Measurements from ENCODE around the gene ALG5. TPM values are rescaled to one million over a fixed set of nuclear protein-coding genes. Genes with fewer than 3 reads are reported as not detected.

Gene ALG5
- total RNA-seq, 1 experiment from 2014 or later = 27.0 TPM

- DNase-seq = no peak
- no CpG with 5 or more reads among the region's 1 CpG for WGBS (ENCODE audit: extremely low coverage, insufficient read length, low lambda C conversion rate)
- no peaks in the 10 kb centered on the region for H4K20me1 ChIP-seq (ENCODE audit: control insufficient read depth, insufficient read depth, insufficient read length)
- no peak overlapping the region for H4K91ac ChIP-seq (ENCODE audit: insufficient read length, low read depth, low read length)
- H2BK15ac ChIP-seq (ENCODE audit: low read depth, low read length) = no peak overlapping the region
- Mint-ChIP-seq H3K9me3 (no peaks in the 10 kb centered on the region), H3K27me3 (ENCODE audit: low read depth) (no peaks in the 10 kb centered on the region), H3K4me3 (no peak overlapping the region), H3K36me3 (ENCODE audit: insufficient read depth in 1 of 3, low read depth in 3 of 3) (peaks cover 21 to 46% (median 35%) of the 10 kb centered on the region in 3 experiments), H3K27ac (no peak overlapping the region), H3K4me1 (no peaks in the 10 kb centered on the region)
- no peaks in the 10 kb centered on the region for H3K9me3 ChIP-seq (ENCODE audit: control insufficient read depth, low read depth, low read length)
- H3T11ph ChIP-seq (ENCODE audit: low read length) = no peak overlapping the region
- TF ChIP-seq, protein P1, sequence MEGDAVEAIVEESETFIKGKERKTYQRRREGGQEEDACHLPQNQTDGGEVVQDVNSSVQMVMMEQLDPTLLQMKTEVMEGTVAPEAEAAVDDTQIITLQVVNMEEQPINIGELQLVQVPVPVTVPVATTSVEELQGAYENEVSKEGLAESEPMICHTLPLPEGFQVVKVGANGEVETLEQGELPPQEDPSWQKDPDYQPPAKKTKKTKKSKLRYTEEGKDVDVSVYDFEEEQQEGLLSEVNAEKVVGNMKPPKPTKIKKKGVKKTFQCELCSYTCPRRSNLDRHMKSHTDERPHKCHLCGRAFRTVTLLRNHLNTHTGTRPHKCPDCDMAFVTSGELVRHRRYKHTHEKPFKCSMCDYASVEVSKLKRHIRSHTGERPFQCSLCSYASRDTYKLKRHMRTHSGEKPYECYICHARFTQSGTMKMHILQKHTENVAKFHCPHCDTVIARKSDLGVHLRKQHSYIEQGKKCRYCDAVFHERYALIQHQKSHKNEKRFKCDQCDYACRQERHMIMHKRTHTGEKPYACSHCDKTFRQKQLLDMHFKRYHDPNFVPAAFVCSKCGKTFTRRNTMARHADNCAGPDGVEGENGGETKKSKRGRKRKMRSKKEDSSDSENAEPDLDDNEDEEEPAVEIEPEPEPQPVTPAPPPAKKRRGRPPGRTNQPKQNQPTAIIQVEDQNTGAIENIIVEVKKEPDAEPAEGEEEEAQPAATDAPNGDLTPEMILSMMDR (conservative IDR thresholded peaks at IDR 0.05) = no peak
- no peak overlapping the region for H3K23ac ChIP-seq (ENCODE audit: insufficient read length, low read depth, low read length)
- no peak overlapping the region for H3K4ac ChIP-seq (ENCODE audit: low read depth, low read length)
- no peak overlapping the region for H3K14ac ChIP-seq (ENCODE audit: insufficient read depth, low read length)
- no peaks in the 10 kb centered on the region for H3K23me2 ChIP-seq (ENCODE audit: insufficient read length, low read depth, low read length, poor library complexity, severe bottlenecking)
- no peaks in the 10 kb centered on the region for H3K79me2 ChIP-seq (ENCODE audit: insufficient read depth, low read length)
- H3K79me1 ChIP-seq (ENCODE audit: insufficient read depth, low read depth, low read length, poor library complexity, severe bottlenecking) = peaks cover 3% of the 10 kb centered on the region
- no peak overlapping the region for H4K8ac ChIP-seq (replicated peaks; ENCODE audit: insufficient read length, low read depth, low read length)
- no peak overlapping the region for H3K4me2 ChIP-seq (ENCODE audit: insufficient read depth, insufficient read length, low read length)
- H3K9ac ChIP-seq (ENCODE audit: extremely low read depth, insufficient read length, low read length) = no peak overlapping the region
- H3K4me1 ChIP-seq (ENCODE audit: insufficient read depth, low read length) = no peaks in the 10 kb centered on the region
- H3K18ac ChIP-seq (ENCODE audit: insufficient read length, low read depth, low read length) = no peak overlapping the region
- H3K56ac ChIP-seq (ENCODE audit: insufficient read length, low read depth, low read length) = no peak overlapping the region
- no peak overlapping the region for H3K27ac ChIP-seq (ENCODE audit: insufficient read length, low read depth, low read length)
- H2BK120ac ChIP-seq (ENCODE audit: low read depth, low read length, poor library complexity, severe bottlenecking) = no peak overlapping the region
- no peak overlapping the region for H2BK12ac ChIP-seq (ENCODE audit: insufficient read length, low read depth, low read length)
- no peak overlapping the region for H2AK5ac ChIP-seq (ENCODE audit: insufficient read length, low read length)
- H2BK5ac ChIP-seq (ENCODE audit: insufficient read length, low read length) = no peak overlapping the region
- H4K5ac ChIP-seq (ENCODE audit: insufficient read length, low read depth, low read length) = no peak overlapping the region
- no peaks in the 10 kb centered on the region for H3K27me3 ChIP-seq (ENCODE audit: insufficient read depth, low read length)
- H2BK20ac ChIP-seq (ENCODE audit: low read depth, low read length, poor library complexity, severe bottlenecking) = no peak overlapping the region
- H2AFZ ChIP-seq (ENCODE audit: low read length) = no peak overlapping the region
These were observed 46.9 kb upstream of the ALG5 start for GRCh38 chr13:37046062-37046461.
